Heart left ventricle (tissue), 13 donors: Measurements from ENCODE around the gene CHID1.

ENCODE experiments used
- POLR2A ChIP-seq, 2 donors: fragments of 450-650 bp; IDR thresholded peaks; one replicate each; pipeline ENCODE4 v1.6.1; 2017; ENCODE audit warnings: antibody characterized with exemption in 2 of 2, mild to moderate bottlenecking in 2 of 2, moderate library complexity in 2 of 2
- TF ChIP-seq, protein P1 (sequence below), 12 donors: fragments of 200-600 bp; sonication (generic) in 4 of 12; IDR thresholded peaks; one replicate each; pipeline versions ENCODE4 v1.5.0 to v1.8.0; 2018 to 2022; ENCODE audit warnings: antibody characterized with exemption in 12 of 12, mild to moderate bottlenecking in 5 of 12
- donor health status: ischemic (EF 13 %, LVEDD 7.1; RV severe dilation, severe dysfunction).
- donor health status: DM: no; HTN: yes; CAD: no.
- donor health status: DM: no; HTN: no; CAD: no.
- donor health status: ischemic (EF 25% LVEDD 6.9; RV normal size, moderate dysfunction).
- donor health status: ischemic (EF 25% LVEDD 5.7; RV mildly dilated, moderate dysfunction).
- donor health status: ischemic (EF 35%, LVEDD 5.7; RV mildly dilated, moderate dysfunction).
- donor health status: nonischemic (EF 11% LVEDD 7.7; RV severe dilation, severe dysfunction).
- donor health status: DM: yes; HTN: yes; CAD: no.
- donor health status: PGD.
- donor health status: ischemic (EF 29% LVEDD 5.4; RV normal size, mild dysfunction).
- donor health status: nonischemic (EF 23%, LVEDD 6.1; RV moderate dilation, normal function).

DNA sequence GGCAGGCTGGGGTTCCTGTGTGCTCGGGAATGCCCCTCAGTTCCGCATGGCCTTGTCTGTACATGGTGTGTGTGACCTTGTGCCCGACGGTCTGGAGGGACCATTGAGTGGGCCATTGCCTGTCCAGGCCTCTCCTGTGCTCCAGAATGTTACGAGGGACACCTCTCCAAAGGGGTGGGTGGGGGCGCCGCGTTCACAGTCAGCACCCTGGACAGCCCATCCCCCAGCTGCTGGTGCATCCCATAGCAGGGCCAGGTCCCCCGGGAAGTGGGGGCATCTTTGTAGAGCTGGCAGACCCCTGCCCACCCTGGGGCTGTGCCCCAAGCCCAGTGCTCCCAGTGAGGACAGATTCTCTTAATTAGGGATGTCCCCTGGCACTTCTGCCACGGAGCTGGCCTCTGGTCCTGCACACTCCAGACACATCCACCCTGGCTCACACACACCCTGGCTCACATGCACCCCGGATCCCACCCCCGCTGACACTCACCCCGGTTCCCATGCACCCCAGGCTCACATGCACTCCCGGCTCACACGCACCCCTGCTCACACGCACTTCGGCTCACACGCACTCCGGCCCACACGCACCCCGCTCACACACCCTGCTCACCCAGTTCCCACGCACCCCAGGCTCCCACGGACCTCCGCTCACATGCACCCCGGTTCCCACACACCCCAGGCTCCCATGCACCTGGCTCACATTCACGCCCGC, 52.4 kb downstream of the CHID1 start:
- TF ChIP-seq, protein P1, sequence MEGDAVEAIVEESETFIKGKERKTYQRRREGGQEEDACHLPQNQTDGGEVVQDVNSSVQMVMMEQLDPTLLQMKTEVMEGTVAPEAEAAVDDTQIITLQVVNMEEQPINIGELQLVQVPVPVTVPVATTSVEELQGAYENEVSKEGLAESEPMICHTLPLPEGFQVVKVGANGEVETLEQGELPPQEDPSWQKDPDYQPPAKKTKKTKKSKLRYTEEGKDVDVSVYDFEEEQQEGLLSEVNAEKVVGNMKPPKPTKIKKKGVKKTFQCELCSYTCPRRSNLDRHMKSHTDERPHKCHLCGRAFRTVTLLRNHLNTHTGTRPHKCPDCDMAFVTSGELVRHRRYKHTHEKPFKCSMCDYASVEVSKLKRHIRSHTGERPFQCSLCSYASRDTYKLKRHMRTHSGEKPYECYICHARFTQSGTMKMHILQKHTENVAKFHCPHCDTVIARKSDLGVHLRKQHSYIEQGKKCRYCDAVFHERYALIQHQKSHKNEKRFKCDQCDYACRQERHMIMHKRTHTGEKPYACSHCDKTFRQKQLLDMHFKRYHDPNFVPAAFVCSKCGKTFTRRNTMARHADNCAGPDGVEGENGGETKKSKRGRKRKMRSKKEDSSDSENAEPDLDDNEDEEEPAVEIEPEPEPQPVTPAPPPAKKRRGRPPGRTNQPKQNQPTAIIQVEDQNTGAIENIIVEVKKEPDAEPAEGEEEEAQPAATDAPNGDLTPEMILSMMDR (IDR thresholded peaks at IDR 0.05): no peak
- TF ChIP-seq POLR2A (IDR thresholded peaks at IDR 0.05): no peak
